Loucy (cell line): ENCODE data around the gene FAM222B.
A peak's percentile ranks its signal among the peaks of the same experiment; 100 is the strongest.

Source experiments
- H2AFZ ChIP-seq: fragments of 200-600 bp; sonication (generic); 2 replicates; pipeline ENCODE4 v1.6.0; 2016; ENCODE audit warnings: antibody characterized with exemption, mild to moderate bottlenecking, low read length, moderate library complexity
- H3F3A ChIP-seq: fragments of 200-600 bp; 2 replicates; pipeline ENCODE4 v1.6.0; 2016; ENCODE audit warnings: antibody characterized with exemption, low read depth, mild to moderate bottlenecking
- H3K27me3 ChIP-seq: fragments of 200-600 bp; sonication (generic); 2 replicates; pipeline ENCODE4 v1.6.1; 2014; ENCODE audit warnings: low read length, mild to moderate bottlenecking; ENCODE audit not compliant: insufficient read depth, poor library complexity, severe bottlenecking
- H3K36me3 ChIP-seq: fragments of 200-600 bp; sonication (generic); 2 replicates; pipeline ENCODE4 v1.6.1; 2016; ENCODE audit warnings: low read length; ENCODE audit not compliant: insufficient read depth
- H3K4me1 ChIP-seq: fragments of 200-600 bp; sonication (generic); 2 replicates; pipeline ENCODE4 v1.5.1; 2014; ENCODE audit warnings: low read length, mild to moderate bottlenecking; ENCODE audit not compliant: insufficient read depth, poor library complexity, severe bottlenecking
- H3K4me2 ChIP-seq: fragments of 200-600 bp; sonication (generic); 2 replicates; pipeline ENCODE4 v1.6.0; 2014; ENCODE audit warnings: antibody characterized with exemption, low read length, low read depth, mild to moderate bottlenecking; ENCODE audit not compliant: poor library complexity, severe bottlenecking
- H3K4me3 ChIP-seq: fragments of 200-600 bp; sonication (generic); 2 replicates; pipeline ENCODE4 v1.5.1; 2014; ENCODE audit warnings: low read length, mild to moderate bottlenecking, mixed read lengths; ENCODE audit not compliant: poor library complexity, severe bottlenecking
- H3K79me2 ChIP-seq: fragments of 200-600 bp; sonication (generic); 2 replicates; pipeline ENCODE4 v1.6.1; 2014; ENCODE audit warnings: low read length; ENCODE audit not compliant: insufficient read depth
- H3K9ac ChIP-seq: fragments of 200-600 bp; sonication (generic); 2 replicates; pipeline ENCODE4 v1.6.0; 2014; ENCODE audit warnings: mild to moderate bottlenecking, low read depth, low read length, moderate library complexity; ENCODE audit not compliant: poor library complexity, severe bottlenecking
- H3K9me2 ChIP-seq: fragments of 200-600 bp; sonication (generic); replicated peaks from 2 replicates; pipeline ENCODE4 v1.6.1; 2016; ENCODE audit warnings: low read depth, low read length, mixed read lengths
- H3K9me3 ChIP-seq: fragments of 200-600 bp; sonication (generic); 2 replicates; pipeline ENCODE4 v1.6.1; 2014; ENCODE audit warnings: mild to moderate bottlenecking, antibody characterized with exemption, low read length, low read depth; ENCODE audit not compliant: insufficient read depth
- H4K20me1 ChIP-seq: fragments of 200-600 bp; sonication (generic); 2 replicates; pipeline ENCODE4 v1.6.0; 2014; ENCODE audit warnings: antibody characterized with exemption, low read length, mild to moderate bottlenecking; ENCODE audit not compliant: insufficient read depth, poor library complexity, severe bottlenecking
- CTCF ChIP-seq: fragments of 200-600 bp; sonication (generic); conservative IDR thresholded peaks from 2 replicates; pipeline ENCODE4 v1.5.1; 2014; ENCODE audit warnings: mild to moderate bottlenecking, antibody characterized with exemption, low read length
- EZH2phosphoT487 ChIP-seq: fragments of 200-600 bp; IDR thresholded peaks from 2 replicates; pipeline ENCODE4 v1.6.1; 2018; ENCODE audit warnings: antibody characterized with exemption, mild to moderate bottlenecking, moderate library complexity, borderline replicate concordance

The FAM222B gene

DNA sequence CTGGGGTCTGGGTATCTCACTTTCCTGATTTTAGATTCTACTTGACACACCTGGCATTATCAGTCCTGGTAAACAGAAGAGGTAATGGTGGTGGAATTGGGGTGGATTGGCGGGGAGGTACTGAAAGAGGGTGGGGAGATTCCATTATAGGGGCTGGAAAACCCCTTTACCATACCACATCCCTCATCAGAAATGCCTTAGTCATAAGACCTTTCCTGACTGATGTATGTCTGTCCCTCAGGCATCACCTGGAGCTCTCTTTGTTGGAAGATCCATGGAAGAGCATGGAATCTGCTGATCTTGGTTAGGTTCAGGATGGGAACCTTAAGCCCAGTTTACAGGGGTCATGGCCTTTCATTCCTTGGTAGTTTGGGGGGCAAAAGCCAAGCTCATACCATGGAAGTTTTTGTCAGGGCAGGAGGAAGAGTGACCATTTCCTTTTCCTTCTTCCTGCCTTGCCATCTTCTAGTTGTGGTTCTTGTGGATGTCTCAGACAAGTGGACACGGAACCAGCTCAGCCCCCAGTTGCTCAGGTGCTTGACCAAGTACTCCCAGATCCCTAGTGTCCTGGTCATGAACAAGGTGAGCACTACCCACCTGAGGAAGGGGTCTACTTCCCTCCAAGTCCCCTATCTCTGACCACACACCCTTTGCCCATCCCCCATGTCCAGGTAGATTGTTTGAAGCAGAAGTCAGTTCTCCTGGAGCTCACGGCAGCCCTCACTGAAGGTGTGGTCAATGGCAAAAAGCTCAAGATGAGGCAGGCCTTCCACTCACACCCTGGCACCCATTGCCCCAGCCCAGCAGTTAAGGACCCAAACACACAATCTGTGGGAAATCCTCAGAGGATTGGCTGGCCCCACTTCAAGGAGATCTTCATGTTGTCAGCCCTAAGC is 15.6 kb upstream of the FAM222B start:
- Histone ChIP-seq H3K27me3 (no peaks in the 10 kb centered on the region), H3K9me3 (no peaks in the 10 kb centered on the region), H3K9me2 (no peaks in the 10 kb centered on the region), H3K4me3 (no peak overlapping the region), H3K79me2 (peaks cover 16% of the 10 kb centered on the region), H2AFZ (no peak overlapping the region), H3K36me3 (peaks cover 17% of the 10 kb centered on the region; the same call in 1 of the 2 replicates), H3K4me2 (no peak overlapping the region), H4K20me1 (peaks cover 4% of the 10 kb centered on the region), H3K9ac (no peak overlapping the region), H3K4me1 (peaks cover 3% of the 10 kb centered on the region), H3F3A (no peaks in the 10 kb centered on the region)
- no peak for TF ChIP-seq CTCF
- no peak for TF ChIP-seq EZH2phosphoT487

DNA sequence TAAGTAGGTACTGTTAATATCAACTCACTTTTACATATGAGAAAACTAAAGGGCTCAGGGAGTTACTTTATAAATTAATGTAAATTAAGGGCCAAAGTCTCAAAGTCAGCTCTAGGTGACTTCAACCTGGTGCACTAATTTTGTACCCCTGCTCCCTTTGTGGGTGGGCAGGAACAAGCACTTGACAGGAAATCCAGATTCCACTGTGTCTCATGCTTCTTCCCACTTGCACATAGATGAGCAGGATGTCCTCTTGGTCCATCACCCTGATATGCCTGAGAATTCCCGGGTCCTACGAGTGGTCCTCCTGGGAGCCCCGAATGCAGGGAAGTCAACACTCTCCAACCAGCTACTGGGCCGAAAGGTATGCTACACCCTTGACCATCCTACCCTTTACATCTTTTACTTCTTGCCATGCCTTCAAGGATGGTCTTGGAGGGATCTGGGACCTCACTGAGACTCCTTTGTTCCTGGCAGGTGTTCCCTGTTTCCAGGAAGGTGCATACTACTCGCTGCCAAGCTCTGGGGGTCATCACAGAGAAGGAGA is 13.5 kb upstream of the FAM222B start:
- Histone ChIP-seq H3K4me3 (peak overlapping the region; percentile 90), H3K9me2 (no peaks in the 10 kb centered on the region), H3K4me1 (peaks cover 3% of the 10 kb centered on the region), H3K79me2 (peaks cover 16% of the 10 kb centered on the region), H2AFZ (no peak overlapping the region), H3K9me3 (no peaks in the 10 kb centered on the region), H3F3A (no peaks in the 10 kb centered on the region), H3K27me3 (no peaks in the 10 kb centered on the region), H3K9ac (no peak overlapping the region), H3K36me3 (peaks cover 17% of the 10 kb centered on the region; the same call in 1 of the 2 replicates), H4K20me1 (peaks cover 4% of the 10 kb centered on the region), H3K4me2 (peak overlapping the region; percentile 79)
- TF ChIP-seq EZH2phosphoT487 (no peak), CTCF (no peak)

DNA sequence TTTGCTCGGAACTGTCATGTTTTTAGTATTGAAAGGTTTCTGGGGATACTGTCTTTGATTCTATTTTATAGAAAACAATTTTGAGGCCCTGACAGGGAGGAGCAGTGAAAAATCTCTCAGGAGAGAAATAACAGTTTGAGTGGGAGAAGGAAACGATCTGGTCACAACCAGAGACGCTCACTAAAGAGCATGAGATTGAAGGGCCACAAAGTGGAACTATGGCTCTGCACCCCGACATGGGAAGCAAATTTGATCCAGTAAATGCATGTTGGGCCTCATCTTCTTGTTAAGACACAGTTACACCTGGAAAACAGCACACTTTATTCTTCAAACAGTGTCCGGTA is 12.7 kb upstream of the FAM222B start:
- Histone ChIP-seq H4K20me1 (peaks cover 4% of the 10 kb centered on the region), H3K9me2 (no peaks in the 10 kb centered on the region), H3K9me3 (no peaks in the 10 kb centered on the region), H3K79me2 (peaks cover 16% of the 10 kb centered on the region), H3K4me1 (peaks cover 3% of the 10 kb centered on the region), H2AFZ (peak overlapping the region; percentile 99), H3F3A (no peaks in the 10 kb centered on the region), H3K4me2 (peak overlapping the region; percentile 79), H3K4me3 (peak overlapping the region; percentile 90), H3K36me3 (peaks cover 13% of the 10 kb centered on the region; the same call in 1 of the 2 replicates), H3K27me3 (no peaks in the 10 kb centered on the region), H3K9ac (peak overlapping the region; percentile 76)
- TF ChIP-seq EZH2phosphoT487 = no peak
- no peak for TF ChIP-seq CTCF
